ENCODE results near the gene SMG1. TPM values are rescaled to one million over a fixed set of nuclear protein-coding genes. Genes with fewer than 3 reads are reported as not detected.
A peak's percentile ranks its signal among the peaks of the same experiment; 100 is the strongest.
"Not testable (repeated sequence)": the region's sequence is repeated elsewhere in the genome, so short reads cannot be mapped to it uniquely, and the experiment has no call there.

The SMG1 gene
- total RNA-seq: 134 TPM

DNA sequence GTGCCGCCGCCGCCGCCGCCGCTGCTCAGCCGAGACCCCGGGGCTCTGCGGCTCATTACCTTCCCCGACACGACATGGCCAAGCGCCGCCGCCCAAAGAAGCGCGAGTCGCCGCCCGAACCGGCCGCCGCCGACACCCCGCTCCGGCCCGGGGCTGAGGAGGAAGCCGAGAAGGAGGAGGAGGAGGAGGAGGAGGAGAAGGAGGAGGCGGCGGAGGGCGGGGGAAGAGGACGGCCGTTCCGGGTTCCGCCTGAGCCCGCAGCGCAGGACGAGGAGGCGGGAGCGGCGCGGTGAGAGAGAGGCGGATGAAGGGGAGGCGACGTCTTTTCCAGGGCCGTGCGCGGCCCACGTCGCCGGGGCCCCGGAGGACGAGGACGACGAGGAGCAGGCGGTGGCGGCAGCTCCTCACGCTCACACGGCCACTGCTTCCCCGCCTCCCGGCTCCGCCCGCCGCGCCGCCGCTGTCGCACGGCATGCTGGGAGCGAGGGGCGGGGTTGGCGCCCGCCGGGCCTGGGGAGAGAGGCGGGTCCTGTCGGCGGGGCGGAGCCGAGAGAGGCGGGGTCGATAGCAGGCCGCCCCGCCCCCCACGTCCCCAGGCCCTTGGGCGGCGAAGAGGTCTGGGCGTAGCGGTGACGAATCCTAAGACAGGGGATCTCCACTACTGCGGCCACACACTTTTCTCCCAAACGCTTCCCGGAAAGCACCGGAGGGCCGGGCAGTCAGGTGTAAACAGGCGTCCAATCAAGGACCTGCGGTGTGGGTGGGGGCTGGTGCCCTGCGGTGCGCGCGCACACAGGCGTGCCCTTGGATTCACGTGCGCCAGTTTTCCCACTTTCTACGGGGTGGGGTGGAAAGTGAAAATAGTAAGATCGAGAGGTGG lies at the start of gene SMG1:
SMG1 (minus strand) TSS at position 423 of the 880 bp plus-strand sequence; CDS start at position 56, 367 bp downstream.
- DNase-seq: peak; percentile 95

GRCh38 chr16:18975109-18975508 lies 48.9 kb upstream of the SMG1 start:
- no peak for DNase-seq

- DNase-seq: no peak
Observed at GRCh38 chr16:18969855-18970240, 43.6 kb upstream of the SMG1 start.

- peak; percentile 92 for DNase-seq
Observed at GRCh38 chr16:18969050-18969854, 43.0 kb upstream of the SMG1 start.

DNA sequence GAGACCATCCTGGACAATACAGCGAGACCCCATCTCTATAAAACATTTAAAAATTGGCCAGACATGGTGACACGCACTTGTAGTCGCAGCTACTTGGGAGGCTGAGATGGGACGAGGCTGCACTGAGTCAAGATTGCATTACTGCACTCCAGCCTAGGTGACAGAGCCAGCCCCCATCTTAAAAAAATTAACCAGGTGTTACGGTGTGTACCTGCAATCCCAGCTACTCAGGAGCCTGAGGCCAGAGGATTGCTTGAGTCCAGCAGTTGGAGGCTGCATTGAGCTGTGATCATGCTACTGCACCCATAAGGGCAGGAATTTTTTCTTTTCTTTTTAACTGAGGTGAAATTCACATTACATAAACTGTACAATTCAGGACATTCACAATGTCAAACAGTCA lies 40.6 kb upstream of the SMG1 start:
- no peak for DNase-seq

DNA sequence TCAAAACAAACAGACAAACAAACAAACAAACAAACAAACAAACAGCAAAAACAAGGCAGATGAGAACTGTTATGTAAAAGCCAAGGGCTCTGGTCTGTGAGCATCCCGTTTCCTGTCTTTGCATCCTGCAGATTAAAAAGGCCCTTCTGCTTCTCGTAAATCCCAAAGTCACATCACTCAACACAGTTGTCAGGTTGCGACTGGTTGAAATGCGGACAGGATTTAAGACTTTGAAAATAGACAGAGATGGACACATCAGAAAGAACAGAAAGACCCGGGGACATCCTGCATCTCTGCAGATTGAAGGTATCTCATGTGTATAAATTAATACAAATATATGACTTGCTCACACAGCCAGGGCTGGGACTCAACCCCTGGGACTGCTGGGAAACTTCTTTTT lies 39.3 kb upstream of the SMG1 start:
- DNase-seq: no peak

DNA sequence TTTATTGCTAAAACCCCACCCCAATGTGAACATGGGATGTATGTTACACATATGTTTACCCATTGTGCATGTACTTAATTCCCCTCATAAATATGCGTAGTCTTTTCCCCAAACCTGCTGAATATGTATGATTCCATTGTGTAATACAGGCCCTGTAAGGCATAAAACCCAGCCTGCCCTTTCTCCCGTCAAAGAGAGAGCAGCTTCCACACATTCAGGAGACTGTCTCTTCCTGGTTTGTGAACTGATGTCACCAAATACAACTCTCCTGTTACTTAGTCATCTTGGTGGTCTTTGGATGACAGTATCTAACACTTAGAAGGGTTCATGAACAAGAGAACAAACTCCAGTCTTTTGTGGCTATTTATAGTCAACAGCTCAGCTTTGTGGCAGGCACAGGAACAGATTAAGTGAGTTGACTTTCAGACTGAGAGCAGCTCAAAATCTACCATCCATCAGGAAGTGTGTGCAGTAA lies 32.9 kb upstream of the SMG1 start:
- DNase-seq: no peak

DNA sequence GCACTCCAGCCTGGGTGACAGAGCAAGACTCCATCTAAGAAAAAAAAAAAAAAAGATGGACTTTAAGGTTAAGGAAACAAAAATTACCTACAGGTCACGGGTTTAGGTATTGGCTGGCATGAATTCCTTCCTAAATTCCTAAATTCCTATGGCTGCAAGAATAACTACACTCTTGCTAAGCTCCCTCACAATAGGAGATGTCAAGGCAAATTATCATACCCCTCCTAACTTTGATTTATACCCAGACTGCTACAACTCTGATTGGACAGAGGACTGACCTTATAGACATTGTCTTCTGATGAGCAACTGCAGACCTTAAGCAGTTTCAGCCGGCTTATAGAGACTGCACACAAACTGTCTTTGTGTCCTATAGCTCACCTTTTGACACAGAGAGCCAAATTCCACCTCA lies 32.4 kb upstream of the SMG1 start:
- DNase-seq: no peak

DNA sequence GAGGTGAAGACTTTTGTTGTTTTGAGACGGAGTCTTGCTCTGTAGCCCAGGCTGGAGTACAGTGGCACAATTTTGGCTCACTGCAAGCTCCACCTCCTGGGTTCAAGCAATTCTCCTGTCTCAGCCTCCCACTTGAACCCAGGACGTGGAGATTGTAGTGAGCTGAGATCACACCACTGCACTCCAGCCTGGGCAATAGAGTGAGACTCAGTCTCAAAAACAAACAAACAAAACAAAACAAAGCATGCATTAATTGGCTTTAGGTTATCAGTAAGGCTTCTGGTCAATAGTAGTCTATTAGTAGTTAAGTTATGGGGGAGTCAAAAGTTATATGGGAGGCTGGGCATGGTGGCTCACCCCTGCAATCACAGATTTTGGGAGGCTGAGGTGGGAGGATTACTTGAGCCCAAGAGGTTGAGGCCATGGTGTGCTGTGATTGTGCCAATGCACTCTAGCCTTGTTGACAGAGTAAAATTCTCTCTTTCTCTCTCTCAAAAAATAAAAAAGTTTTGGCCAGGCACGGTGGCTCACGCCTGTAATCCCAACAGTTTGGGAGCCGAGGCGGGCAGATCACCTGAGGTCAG lies 30.5 kb upstream of the SMG1 start:
- not testable (repeated sequence) for DNase-seq

DNA sequence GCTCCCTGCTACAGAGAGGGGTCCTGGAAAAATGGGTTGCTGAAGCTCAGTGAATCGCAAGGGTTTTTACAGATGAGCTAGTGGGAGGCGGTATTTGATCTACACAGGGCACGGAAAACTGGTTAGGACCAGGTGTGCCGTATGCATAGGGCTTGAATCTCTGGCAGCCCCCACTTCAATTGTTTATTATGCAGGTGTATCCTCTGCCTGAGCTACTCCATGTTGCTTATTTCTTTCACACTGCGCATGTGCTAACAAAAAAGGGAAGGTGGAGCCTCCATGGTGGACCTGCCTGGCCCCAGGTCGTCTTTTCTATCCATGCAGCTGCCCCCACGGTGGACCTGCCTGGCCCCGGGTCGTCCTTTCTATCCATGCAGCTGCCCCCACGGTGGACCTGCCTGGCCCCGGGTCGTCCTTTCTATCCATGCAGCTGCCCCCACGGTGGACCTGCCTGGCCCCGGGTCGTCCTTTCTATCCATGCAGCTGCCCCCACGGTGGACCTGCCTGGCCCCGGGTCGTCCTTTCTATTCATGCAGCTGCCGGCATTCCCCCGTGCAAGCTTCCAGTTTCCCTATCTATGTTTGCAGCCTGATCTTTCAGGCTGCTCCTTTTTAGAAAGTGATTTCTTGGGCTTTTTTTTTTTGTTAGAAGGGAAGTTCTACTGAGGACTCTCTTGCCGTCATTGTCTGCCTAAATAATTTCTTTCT lies 29.8 kb upstream of the SMG1 start:
- not testable (repeated sequence) for DNase-seq

- no peak for DNase-seq
Observed at GRCh38 chr16:18953547-18953946, 27.3 kb upstream of the SMG1 start.

DNA sequence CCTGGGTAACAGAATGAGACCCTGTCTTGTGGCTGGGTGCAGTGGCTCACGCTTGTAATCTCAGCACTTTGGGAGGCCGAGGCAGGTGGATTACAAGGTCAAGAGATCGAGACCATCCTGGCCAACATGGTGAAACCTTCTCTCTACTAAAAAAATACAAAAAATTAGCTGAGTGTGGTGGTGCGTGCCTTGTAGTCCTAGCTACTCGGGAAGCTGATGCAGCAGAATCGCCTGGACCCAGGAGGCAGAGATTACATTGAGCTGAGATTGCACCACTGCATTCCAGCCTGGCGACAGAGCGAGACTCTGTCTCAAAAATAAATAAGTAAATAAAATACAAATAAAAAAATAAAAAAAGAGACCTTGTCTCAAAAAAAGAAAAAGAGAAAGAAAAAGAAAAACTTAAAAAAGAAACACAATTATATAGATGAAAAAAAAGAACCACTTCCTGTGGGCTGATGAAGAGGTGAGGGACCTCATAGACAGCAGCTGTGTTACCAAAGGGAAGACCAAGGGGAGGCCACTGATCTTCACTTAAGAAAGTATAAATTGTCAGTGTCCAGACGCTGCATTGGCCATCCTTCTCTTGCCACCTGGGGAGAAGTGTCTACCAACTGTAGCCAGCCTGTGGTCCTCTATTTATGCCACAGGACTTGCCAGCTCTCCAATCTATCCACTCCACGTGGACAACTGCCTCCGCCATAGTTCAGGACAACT lies 24.4 kb upstream of the SMG1 start:
- no peak for DNase-seq

- DNase-seq: no peak
Observed at GRCh38 chr16:18948372-18949020, 22.3 kb upstream of the SMG1 start.

- no peak for DNase-seq
Observed at GRCh38 chr16:18945233-18945632, 19.0 kb upstream of the SMG1 start.

- DNase-seq: no peak
Observed at GRCh38 chr16:18943414-18943813, 17.2 kb upstream of the SMG1 start.

DNA sequence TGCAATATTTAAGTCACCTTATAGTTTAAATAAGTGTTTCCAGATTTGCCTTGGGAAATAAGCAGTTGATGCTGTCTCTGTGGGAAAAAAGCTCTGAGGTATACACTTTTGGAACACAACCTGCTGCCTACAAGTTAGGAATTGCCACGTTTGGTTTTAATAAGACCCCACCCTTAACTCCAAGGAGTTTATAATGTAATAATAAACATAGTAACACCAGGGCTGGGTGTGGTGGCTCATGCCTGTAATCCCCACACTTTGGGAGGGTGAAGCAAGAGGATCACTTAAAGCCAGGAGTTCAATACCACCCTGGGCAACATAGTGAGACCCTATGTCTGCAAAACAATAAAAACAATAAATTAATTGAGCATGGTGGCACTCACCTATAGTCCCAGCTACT lies 15.9 kb upstream of the SMG1 start:
- peak; percentile 32 for DNase-seq

- no peak for DNase-seq
Observed at GRCh38 chr16:18941471-18941870, 15.3 kb upstream of the SMG1 start.

GRCh38 chr16:18938986-18939385 lies 12.8 kb upstream of the SMG1 start:
- DNase-seq: no peak

DNA sequence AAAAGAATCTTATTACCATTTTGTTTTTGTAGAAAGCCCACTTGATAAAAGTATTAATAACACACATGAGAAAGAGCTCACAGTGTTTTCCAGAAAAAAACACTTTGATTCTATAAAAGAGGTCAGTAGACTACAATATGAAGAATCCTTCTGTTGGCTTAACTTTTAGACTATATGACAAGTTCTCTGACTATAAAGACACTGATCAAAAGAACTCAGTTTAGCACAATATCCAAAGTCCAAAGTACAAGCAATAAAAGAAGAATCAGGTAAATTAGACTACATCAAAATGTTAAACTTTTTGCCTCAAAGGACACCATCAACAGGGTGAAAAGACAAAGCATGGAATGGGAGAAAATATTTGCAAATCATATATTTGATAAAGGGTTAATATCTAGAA lies 11.2 kb upstream of the SMG1 start:
- no peak for DNase-seq

DNA sequence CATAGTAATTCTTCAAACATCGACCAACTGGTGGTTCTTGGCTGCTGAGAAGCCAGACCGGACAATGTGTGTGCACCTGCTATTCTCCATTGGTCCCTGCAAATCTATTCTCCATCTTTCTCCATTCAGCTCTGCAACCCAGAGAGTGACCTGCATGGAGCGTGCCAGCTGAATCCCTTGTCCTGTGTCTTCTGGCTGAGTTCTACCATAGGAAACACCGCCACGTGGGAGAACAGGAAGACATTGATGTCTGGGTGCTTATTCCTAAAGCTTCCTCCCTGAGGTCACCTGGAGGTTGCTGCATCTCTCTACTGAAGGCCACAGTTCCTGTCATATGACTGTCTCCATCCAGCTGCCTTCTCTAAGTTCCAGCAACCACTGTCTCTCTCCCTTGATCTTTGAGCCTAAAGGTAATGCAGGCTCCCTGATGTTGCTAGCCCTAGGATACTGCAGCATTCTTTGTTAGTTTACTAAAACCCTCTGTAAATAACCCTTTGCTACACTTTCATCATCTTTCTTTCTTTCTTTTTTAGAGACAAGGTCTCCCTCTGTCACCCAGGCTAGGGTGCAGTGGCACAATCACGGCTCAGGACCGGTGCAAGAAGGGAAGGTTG lies 10.6 kb upstream of the SMG1 start:
- no peak for DNase-seq

DNA sequence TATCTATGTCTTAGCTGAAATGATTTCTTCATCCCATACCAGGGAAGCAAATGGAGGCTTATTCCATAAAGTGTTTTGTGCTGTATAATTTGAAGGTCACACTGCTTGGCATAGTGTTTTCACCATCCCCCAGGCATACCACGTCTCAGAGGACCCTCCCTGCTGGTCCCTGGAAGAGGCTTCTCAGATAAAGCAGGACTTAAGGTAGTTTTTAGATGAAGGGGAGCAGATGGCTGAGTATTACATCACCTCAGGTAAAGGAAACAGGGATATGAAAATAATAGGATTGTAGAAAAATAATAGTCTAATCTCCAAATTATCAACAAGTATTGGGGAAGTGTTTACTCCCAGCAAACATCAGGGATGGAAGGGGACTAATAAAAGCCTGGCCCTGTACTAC lies 7.3 kb upstream of the SMG1 start:
- DNase-seq: no peak
